Measurements from ENCODE around the gene ACVR2B.

The ACVR2B gene

DNA sequence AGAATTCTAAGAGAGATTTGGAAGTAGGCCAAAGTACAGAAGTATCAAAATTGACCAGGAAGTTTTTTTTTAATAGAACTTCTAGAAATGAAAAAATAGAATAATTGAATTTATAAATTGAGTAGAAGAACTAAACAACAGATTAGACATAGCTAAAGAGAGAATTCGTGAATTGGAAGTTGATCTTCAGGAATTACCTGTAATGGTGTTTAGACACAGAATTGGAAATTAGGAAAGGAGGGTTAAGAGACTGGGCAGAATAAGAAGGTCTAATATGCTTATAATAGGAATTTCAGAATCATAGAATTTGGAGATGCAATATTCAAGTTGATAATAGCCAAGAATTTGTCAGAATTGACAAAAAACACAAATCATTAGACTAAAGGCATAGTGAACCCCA, 16.2 kb downstream of the ACVR2B start:
- ATAC-seq: no peak
- TF ChIP-seq ZFP30 (CRISPR knock-in tag; IDR thresholded peaks at IDR 0.05) (peak; percentile 98), ISL1 (CRISPR knock-in tag; IDR thresholded peaks at IDR 0.05) (no peak)
- TF ChIP-seq, protein P1, sequence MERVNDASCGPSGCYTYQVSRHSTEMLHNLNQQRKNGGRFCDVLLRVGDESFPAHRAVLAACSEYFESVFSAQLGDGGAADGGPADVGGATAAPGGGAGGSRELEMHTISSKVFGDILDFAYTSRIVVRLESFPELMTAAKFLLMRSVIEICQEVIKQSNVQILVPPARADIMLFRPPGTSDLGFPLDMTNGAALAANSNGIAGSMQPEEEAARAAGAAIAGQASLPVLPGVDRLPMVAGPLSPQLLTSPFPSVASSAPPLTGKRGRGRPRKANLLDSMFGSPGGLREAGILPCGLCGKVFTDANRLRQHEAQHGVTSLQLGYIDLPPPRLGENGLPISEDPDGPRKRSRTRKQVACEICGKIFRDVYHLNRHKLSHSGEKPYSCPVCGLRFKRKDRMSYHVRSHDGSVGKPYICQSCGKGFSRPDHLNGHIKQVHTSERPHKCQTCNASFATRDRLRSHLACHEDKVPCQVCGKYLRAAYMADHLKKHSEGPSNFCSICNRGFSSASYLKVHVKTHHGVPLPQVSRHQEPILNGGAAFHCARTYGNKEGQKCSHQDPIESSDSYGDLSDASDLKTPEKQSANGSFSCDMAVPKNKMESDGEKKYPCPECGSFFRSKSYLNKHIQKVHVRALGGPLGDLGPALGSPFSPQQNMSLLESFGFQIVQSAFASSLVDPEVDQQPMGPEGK (CRISPR knock-in tag; IDR thresholded peaks at IDR 0.05; ENCODE audit: borderline replicate concordance): no peak

DNA sequence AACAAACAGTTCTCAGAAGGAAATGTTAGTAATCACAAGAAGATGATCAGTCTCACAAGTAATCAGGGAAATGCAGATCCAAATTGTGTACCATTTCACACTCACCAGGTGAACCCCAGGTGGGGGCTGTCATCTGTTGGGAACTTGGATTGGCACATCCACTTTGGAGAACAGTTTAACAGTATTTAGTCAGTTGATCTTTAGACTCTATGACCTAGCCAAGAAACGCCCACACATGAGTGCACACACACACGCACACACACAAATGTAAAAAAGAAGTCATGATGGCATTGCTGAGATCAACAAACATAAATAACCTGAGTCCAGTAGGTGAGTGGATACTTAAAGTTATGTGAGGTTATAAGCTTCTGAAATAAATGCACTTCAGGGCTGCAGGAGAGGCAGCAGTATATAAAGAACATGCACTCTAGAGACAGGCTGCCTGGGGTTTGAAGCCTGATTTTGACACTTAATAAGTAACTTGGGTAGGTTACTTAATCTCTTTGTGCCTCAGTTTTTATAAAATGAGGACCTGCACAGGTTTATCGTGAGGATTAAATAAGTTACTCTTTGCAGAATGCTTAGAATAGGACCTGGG, 17.7 kb downstream of the ACVR2B start:
- ATAC-seq: no peak

DNA sequence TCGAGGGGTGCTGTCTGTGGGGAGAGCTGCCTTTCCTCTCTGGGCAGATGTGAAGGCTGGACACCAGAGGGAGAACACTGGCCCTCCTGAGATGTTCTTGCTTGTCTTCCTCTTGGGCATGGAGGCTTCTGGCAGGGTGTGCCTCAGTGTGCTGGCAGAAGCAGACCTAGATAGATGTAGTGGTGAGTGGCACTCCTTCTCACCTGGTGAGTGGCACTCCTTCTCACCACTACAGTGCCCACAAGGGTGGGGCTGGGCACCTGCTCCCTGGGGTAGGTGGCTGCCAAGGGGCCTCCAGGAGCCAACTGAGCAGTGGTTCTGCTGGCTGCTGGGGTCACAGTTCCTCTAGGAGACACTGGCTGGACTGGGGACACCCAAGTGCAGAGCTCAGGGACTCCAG, 18.7 kb downstream of the ACVR2B start:
- ATAC-seq: no peak
- TF ChIP-seq ZNF8 (CRISPR knock-in tag; IDR thresholded peaks at IDR 0.05) (no peak), CSDC2 (CRISPR knock-in tag; IDR thresholded peaks at IDR 0.05) (no peak), OSR1 (CRISPR knock-in tag; IDR thresholded peaks at IDR 0.05) (no peak), GLIS3 (CRISPR knock-in tag; IDR thresholded peaks at IDR 0.05) (no peak), ZC3H10 (CRISPR knock-in tag; IDR thresholded peaks at IDR 0.05) (no peak), ESRRG (CRISPR knock-in tag; IDR thresholded peaks at IDR 0.05) (no peak), TCF4 (CRISPR knock-in tag; IDR thresholded peaks at IDR 0.05; ENCODE audit: borderline replicate concordance) (no peak), ZFP30 (CRISPR knock-in tag; IDR thresholded peaks at IDR 0.05) (no peak)
- TF ChIP-seq, protein P2, sequence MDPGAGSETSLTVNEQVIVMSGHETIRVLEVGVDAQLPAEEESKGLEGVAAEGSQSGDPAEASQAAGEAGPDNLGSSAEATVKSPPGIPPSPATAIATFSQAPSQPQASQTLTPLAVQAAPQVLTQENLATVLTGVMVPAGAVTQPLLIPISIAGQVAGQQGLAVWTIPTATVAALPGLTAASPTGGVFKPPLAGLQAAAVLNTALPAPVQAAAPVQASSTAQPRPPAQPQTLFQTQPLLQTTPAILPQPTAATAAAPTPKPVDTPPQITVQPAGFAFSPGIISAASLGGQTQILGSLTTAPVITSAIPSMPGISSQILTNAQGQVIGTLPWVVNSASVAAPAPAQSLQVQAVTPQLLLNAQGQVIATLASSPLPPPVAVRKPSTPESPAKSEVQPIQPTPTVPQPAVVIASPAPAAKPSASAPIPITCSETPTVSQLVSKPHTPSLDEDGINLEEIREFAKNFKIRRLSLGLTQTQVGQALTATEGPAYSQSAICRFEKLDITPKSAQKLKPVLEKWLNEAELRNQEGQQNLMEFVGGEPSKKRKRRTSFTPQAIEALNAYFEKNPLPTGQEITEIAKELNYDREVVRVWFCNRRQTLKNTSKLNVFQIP (CRISPR knock-in tag; IDR thresholded peaks at IDR 0.05; ENCODE audit: borderline replicate concordance, low read depth): no peak
- TF ChIP-seq, protein P1 (CRISPR knock-in tag; IDR thresholded peaks at IDR 0.05; ENCODE audit: borderline replicate concordance): no peak
- TF ChIP-seq, protein P3, sequence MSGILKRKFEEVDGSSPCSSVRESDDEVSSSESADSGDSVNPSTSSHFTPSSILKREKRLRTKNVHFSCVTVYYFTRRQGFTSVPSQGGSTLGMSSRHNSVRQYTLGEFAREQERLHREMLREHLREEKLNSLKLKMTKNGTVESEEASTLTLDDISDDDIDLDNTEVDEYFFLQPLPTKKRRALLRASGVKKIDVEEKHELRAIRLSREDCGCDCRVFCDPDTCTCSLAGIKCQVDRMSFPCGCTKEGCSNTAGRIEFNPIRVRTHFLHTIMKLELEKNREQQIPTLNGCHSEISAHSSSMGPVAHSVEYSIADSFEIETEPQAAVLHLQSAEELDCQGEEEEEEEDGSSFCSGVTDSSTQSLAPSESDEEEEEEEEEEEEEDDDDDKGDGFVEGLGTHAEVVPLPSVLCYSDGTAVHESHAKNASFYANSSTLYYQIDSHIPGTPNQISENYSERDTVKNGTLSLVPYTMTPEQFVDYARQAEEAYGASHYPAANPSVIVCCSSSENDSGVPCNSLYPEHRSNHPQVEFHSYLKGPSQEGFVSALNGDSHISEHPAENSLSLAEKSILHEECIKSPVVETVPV (CRISPR knock-in tag; IDR thresholded peaks at IDR 0.05): no peak
- TF ChIP-seq, protein P4, sequence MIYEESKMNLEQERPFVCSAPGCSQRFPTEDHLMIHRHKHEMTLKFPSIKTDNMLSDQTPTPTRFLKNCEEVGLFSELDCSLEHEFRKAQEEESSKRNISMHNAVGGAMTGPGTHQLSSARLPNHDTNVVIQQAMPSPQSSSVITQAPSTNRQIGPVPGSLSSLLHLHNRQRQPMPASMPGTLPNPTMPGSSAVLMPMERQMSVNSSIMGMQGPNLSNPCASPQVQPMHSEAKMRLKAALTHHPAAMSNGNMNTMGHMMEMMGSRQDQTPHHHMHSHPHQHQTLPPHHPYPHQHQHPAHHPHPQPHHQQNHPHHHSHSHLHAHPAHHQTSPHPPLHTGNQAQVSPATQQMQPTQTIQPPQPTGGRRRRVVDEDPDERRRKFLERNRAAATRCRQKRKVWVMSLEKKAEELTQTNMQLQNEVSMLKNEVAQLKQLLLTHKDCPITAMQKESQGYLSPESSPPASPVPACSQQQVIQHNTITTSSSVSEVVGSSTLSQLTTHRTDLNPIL (CRISPR knock-in tag; IDR thresholded peaks at IDR 0.05; ENCODE audit: low read depth): no peak

More for the DNA sequence above, 17.7 kb downstream of the ACVR2B start:
- no peak for TF ChIP-seq TCF4 (CRISPR knock-in tag; IDR thresholded peaks at IDR 0.05; ENCODE audit: borderline replicate concordance)
- no peak for TF ChIP-seq ZC3H10 (CRISPR knock-in tag; IDR thresholded peaks at IDR 0.05)
- TF ChIP-seq, protein P5, sequence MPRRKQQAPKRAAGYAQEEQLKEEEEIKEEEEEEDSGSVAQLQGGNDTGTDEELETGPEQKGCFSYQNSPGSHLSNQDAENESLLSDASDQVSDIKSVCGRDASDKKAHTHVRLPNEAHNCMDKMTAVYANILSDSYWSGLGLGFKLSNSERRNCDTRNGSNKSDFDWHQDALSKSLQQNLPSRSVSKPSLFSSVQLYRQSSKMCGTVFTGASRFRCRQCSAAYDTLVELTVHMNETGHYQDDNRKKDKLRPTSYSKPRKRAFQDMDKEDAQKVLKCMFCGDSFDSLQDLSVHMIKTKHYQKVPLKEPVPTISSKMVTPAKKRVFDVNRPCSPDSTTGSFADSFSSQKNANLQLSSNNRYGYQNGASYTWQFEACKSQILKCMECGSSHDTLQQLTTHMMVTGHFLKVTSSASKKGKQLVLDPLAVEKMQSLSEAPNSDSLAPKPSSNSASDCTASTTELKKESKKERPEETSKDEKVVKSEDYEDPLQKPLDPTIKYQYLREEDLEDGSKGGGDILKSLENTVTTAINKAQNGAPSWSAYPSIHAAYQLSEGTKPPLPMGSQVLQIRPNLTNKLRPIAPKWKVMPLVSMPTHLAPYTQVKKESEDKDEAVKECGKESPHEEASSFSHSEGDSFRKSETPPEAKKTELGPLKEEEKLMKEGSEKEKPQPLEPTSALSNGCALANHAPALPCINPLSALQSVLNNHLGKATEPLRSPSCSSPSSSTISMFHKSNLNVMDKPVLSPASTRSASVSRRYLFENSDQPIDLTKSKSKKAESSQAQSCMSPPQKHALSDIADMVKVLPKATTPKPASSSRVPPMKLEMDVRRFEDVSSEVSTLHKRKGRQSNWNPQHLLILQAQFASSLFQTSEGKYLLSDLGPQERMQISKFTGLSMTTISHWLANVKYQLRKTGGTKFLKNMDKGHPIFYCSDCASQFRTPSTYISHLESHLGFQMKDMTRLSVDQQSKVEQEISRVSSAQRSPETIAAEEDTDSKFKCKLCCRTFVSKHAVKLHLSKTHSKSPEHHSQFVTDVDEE (CRISPR knock-in tag; IDR thresholded peaks at IDR 0.05): no peak
- TF ChIP-seq TOX (CRISPR knock-in tag; IDR thresholded peaks at IDR 0.05; ENCODE audit: borderline replicate concordance): no peak

DNA sequence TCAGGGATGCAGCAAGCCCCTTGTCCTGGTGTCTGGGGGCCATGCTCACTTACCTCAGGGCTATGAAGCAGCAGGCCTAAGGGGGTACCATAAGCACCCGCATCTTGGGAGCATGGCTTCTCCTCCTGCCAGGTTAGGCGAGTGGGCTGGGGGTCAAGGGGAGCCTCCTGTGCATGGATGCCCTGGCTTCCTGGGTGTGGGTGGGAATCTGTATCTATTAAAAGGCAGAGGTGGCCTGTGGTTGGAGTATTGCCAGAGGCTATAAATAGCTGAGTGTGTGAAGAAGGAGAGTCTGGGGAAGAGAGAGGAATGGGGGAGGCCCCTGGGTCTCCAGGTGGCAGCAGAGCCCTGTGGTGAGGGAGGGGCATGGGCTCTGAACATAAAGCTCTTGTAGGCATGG, 19.5 kb downstream of the ACVR2B start:
- ATAC-seq: no peak
- TF ChIP-seq, protein P5 (CRISPR knock-in tag; IDR thresholded peaks at IDR 0.05): no peak
- no peak for TF ChIP-seq BACH2 (CRISPR knock-in tag; IDR thresholded peaks at IDR 0.05; ENCODE audit: borderline replicate concordance)
- TF ChIP-seq PPARA (CRISPR knock-in tag; IDR thresholded peaks at IDR 0.05; ENCODE audit: borderline replicate concordance): no peak
- TF ChIP-seq, protein P1 (CRISPR knock-in tag; IDR thresholded peaks at IDR 0.05; ENCODE audit: borderline replicate concordance): no peak
- TF ChIP-seq ISL1 (CRISPR knock-in tag; IDR thresholded peaks at IDR 0.05): no peak
- TF ChIP-seq RARB (CRISPR knock-in tag; IDR thresholded peaks at IDR 0.05): no peak
- no peak for TF ChIP-seq ARNTL (CRISPR knock-in tag; IDR thresholded peaks at IDR 0.05; ENCODE audit: borderline replicate concordance, low read depth)

All from SK-N-SH treated with all-trans-retinoic acid at 6 μM for 48 hours (cell line).